Esophagus squamous epithelium (tissue), 5 donors: ENCODE data around the gene PSMB10. TPM values are rescaled to one million over a fixed set of nuclear protein-coding genes. Genes with fewer than 3 reads are reported as not detected.
A peak's percentile ranks its signal among the peaks of the same experiment; 100 is the strongest.

Experiments used
- DNase-seq: peaks from one replicate; lab custom pipeline; 2025; lab: John Stamatoyannopoulos, UW
- H3K27ac ChIP-seq, 4 donors: fragments of 200-600 bp; sonication (generic); one replicate each; pipeline ENCODE4 v1.5.1; 2016 to 2019; ENCODE audit warnings: mild to moderate bottlenecking in 1 of 4
- H3K27me3 ChIP-seq, 4 donors: fragments of 200-600 bp; sonication (generic); 1 replicate in 3 of 4; 2 replicates in 1 of 4; pipeline versions ENCODE4 v1.5.1 to v1.6.0; 2017 to 2021; ENCODE audit warnings: antibody characterized with exemption in 1 of 4
- H3K36me3 ChIP-seq, 3 donors: fragments of 200-600 bp; sonication (generic); one replicate each; pipeline ENCODE4 v1.5.1; 2016 to 2019
- H3K4me1 ChIP-seq, 3 donors: fragments of 200-600 bp; sonication (generic); one replicate each; pipeline ENCODE4 v1.5.1; 2017 to 2019
- H3K4me3 ChIP-seq, 4 donors: fragments of 200-600 bp; sonication (generic); 1 replicate in 3 of 4; 2 replicates in 1 of 4; pipeline ENCODE4 v1.5.1; 2016 to 2019; ENCODE audit warnings: mild to moderate bottlenecking in 2 of 4, moderate library complexity in 1 of 4
- H3K9me3 ChIP-seq, 3 donors: fragments of 200-600 bp; sonication (generic); one replicate each; pipeline ENCODE4 v1.5.1; 2016 to 2019
- CTCF ChIP-seq, 6 experiments: fragments of 450-650 bp in 4 of 6; fragments of 200-600 bp in 2 of 6; sonication (generic) in 2 of 6; IDR thresholded peaks; one replicate each; pipeline ENCODE4 v1.5.1; 2016 to 2019; ENCODE audit warnings: antibody characterized with exemption in 6 of 6, mild to moderate bottlenecking in 4 of 6, moderate library complexity in 4 of 6
- POLR2A ChIP-seq, 4 donors: fragments of 450-650 bp; IDR thresholded peaks; one replicate each; pipeline ENCODE4 v1.6.1; 2017; ENCODE audit warnings: antibody characterized with exemption in 4 of 4, mild to moderate bottlenecking in 4 of 4, moderate library complexity in 3 of 4
- WGBS, 2 donors: methylation state at CpG; one replicate each; pipeline ENCODE4 v1.1.5; 2018; 5-methylcytosine and 5-hydroxymethylcytosine counted together
- intact Hi-C: fragments of 100-400 bp; cut with DNase I; formaldehyde crosslinking; loops from one replicate; pipeline ENCODE4 v1.15.0; 2022
- total RNA-seq, 4 donors: library from RNA; depleted of rRNA; stranded (reverse); fragments of >200 nt; gene quantifications; one replicate each; pipeline ENCODE4 v1.1.0, GENCODE V29; 2016
- donor health status: DM: yes; HTN: yes; CAD: no.

PSMB10 gene
- total RNA-seq, 4 donors from 2014 or later = 20.7 to 28.4 (median 25.3) TPM

GRCh38 chr16:67966549-67967182, 30.0 kb upstream of the PSMB10 start:
- intact Hi-C loops = no loop called here
- no peaks in the 10 kb centered on the region for H3K9me3 ChIP-seq
- H3K4me1 ChIP-seq = peaks cover 22 to 81% (median 45%) of the 10 kb centered on the region in 3 donors
- peak overlapping the region; percentile 85 to 96 (median 92) for H3K27ac ChIP-seq
- peak overlapping the region; percentile 55 to 77 (median 70) for H3K4me3 ChIP-seq
- DNase-seq = no peak
- peaks cover 0 to 19% (median 9%) of the 10 kb centered on the region in 3 donors for H3K36me3 ChIP-seq
- WGBS, 2 donors = 5% methylated on average over 2 of the region's 3 CpGs; no CpG with 5 or more reads in 1 of the 2 donors
- no peaks in the 10 kb centered on the region for H3K27me3 ChIP-seq
- TF ChIP-seq POLR2A (IDR thresholded peaks at IDR 0.05) (no peak), CTCF (IDR thresholded peaks at IDR 0.05) (no peak)

- intact Hi-C loops = no loop called here
- Histone ChIP-seq H3K27ac (peak overlapping the region; percentile 85 to 96 (median 92)), H3K36me3 (peaks cover 0 to 27% (median 9%) of the 10 kb centered on the region in 3 donors), H3K4me1 (peaks cover 25 to 88% (median 51%) of the 10 kb centered on the region in 3 donors), H3K4me3 (peak overlapping the region in 2 of 4 donors; percentile 70 to 77), H3K9me3 (no peaks in the 10 kb centered on the region), H3K27me3 (no peaks in the 10 kb centered on the region)
- WGBS, 2 donors = 54 to 57% methylated on average over 3 to 9 of the region's 11 CpGs
- TF ChIP-seq CTCF (IDR thresholded peaks at IDR 0.05) (no peak), POLR2A (IDR thresholded peaks at IDR 0.05) (no peak)
- no peak for DNase-seq
Observed at GRCh38 chr16:67965668-67966548, 29.3 kb upstream of the PSMB10 start.

GRCh38 chr16:67964477-67965131, 28.0 kb upstream of the PSMB10 start:
- whole genome bisulfite sequencing, 2 donors = 84 to 88% methylated on average over 4 to 5 of the region's 6 CpGs
- no peak for DNase-seq
- no peak for TF ChIP-seq POLR2A (IDR thresholded peaks at IDR 0.05)
- no peak for TF ChIP-seq CTCF (IDR thresholded peaks at IDR 0.05)
- Histone ChIP-seq H3K27me3 (no peaks in the 10 kb centered on the region), H3K9me3 (no peaks in the 10 kb centered on the region), H3K36me3 (peaks cover 3 to 40% (median 9%) of the 10 kb centered on the region in 3 donors), H3K4me1 (peaks cover 30 to 100% (median 64%) of the 10 kb centered on the region in 3 donors), H3K4me3 (no peak overlapping the region), H3K27ac (peak overlapping the region in 3 of 4 donors; percentile 1 to 85 (median 72))
- intact Hi-C loops = no loop called here

GRCh38 chr16:67963662-67964321, 27.1 kb upstream of the PSMB10 start:
- 61 to 86% methylated on average over 12 of the region's 32 CpGs for WGBS, 2 donors
- H3K9me3 ChIP-seq = no peaks in the 10 kb centered on the region
- H3K4me1 ChIP-seq = peaks cover 30 to 100% (median 68%) of the 10 kb centered on the region in 3 donors
- DNase-seq = no peak
- intact Hi-C loops = no loop called here
- no peaks in the 10 kb centered on the region for H3K27me3 ChIP-seq
- peak overlapping the region; percentile 7 to 72 (median 46) for H3K27ac ChIP-seq
- no peak for TF ChIP-seq POLR2A (IDR thresholded peaks at IDR 0.05)
- TF ChIP-seq CTCF (IDR thresholded peaks at IDR 0.05) = no peak
- peaks cover 6 to 48% (median 9%) of the 10 kb centered on the region in 3 donors for H3K36me3 ChIP-seq
- H3K4me3 ChIP-seq = peak overlapping the region in 1 of 4 donors; percentile 24
